SH-SY5Y (cell line): ENCODE results near the gene CCDC102A.

Source experiments
- GATA2 ChIP-seq: IDR thresholded peaks from 2 replicates; pipeline ENCODE4 v1.6.1; 2011; ENCODE audit warnings: mild to moderate bottlenecking, low read depth, low read length
- GATA3 ChIP-seq: IDR thresholded peaks from 2 replicates; pipeline ENCODE4 v1.6.1; 2011; ENCODE audit warnings: low read depth, mild to moderate bottlenecking, low read length, moderate library complexity

DNA sequence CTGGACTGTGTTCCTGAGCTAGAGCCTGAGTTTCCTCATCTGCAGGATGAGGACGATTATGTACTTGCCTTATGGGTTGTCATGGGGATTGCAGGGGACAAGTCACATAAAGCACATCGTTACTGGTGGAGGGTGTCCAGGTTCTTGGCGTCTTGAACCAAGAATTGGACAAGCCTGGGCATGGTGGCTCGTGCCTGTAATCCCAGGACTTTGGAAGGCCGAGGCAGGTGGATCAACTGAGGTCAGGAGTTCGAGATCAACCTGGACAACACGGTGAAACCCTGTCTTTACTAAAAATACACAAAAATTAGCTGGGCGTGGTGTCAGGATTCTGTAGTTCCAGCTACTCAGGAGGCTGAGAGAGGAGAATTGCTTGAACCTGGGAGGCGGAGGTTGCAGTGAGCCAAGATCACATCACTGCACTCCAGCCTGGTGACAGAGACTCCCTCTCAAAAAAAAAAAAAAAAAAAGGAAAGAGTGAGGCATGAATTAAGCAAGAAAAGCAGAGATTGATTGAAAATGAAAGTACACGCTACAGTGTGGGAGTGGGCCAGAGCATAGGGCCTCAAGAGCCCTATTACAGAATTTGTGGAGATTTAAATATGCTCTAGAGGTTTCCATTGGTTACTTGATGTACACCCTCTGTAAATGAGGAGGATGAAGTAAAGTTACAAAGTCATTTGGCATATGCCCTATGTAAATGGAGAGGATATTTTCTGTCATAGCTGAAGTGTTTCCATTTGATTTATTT, 36.8 kb upstream of the CCDC102A start:
- TF ChIP-seq GATA3 = no peak
- TF ChIP-seq GATA2 = no peak
